C4-2B (cell line): ENCODE data around the gene ELF1.
A peak's percentile ranks its signal among the peaks of the same experiment; 100 is the strongest.

Experiments
- H3K27ac ChIP-seq: fragments of 450-650 bp; 2 replicates; pipeline ENCODE4 v1.5.1; 2017
- CTCF ChIP-seq: fragments of 450-650 bp; conservative IDR thresholded peaks from 2 replicates; pipeline ENCODE4 v1.5.1; 2017; ENCODE audit warnings: mild to moderate bottlenecking
- ZFX ChIP-seq: fragments of 450-650 bp; IDR thresholded peaks from 2 replicates; pipeline ENCODE4 v1.6.1; 2017

ELF1 gene

DNA sequence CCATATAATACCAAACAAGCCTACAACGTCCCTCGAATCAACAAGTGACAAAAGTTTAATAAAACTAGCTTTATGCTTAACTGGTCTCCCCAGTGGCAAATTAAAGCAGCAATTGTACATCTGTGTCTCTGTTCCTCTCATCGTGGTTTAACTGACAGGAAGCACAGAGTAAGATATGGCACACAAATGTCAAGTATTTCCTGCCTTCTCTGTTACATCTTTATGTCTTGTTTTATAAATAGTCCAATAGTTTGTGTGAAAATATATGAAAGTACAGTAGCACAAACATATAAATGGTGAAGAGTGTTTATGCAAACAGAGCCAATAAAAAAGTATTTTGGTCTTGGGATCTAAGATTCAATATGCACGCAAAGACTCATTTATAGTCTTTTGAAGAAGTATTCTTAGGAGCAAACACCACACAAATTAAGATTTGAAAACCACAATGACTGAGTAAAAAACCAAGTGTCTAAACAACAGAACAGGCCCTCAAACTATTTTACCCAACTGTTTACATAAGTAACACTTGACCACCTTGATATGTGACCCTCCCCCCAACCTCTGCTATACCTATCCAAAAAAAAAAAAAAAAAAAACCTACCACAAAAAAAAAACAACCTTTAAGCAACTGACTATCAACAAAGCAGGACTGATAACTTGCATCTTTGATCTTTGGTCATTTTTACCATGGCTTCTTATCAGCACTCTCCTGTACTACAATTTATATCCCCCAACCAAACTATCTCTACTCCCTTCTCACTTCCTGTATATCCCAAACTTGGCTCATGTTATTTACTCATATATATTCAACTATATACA, 14.0 kb downstream of the ELF1 start:
- no peak overlapping the region for H3K27ac ChIP-seq
- no peak for TF ChIP-seq ZFX
- TF ChIP-seq CTCF, result no peak

DNA sequence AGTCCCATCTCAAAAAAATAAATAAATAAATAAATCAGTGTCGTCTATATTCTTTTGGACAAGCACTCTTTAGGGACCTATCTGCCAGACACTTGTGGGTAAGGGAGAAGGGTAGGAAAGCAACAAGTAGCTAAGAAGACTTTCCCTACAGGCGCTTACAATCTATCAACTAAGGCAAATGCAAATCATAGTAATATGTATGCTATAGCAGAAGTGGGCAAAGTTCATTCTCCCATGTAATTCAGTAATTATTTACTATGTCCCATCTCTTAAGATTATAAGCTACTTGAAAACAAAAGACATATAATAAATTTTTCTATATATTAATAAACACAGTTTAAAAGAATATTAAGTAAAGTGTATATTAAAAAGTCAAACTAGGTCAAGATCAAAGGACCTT, 16.5 kb downstream of the ELF1 start:
- TF ChIP-seq ZFX (no peak), CTCF (no peak)
- H3K27ac ChIP-seq, result no peak overlapping the region

DNA sequence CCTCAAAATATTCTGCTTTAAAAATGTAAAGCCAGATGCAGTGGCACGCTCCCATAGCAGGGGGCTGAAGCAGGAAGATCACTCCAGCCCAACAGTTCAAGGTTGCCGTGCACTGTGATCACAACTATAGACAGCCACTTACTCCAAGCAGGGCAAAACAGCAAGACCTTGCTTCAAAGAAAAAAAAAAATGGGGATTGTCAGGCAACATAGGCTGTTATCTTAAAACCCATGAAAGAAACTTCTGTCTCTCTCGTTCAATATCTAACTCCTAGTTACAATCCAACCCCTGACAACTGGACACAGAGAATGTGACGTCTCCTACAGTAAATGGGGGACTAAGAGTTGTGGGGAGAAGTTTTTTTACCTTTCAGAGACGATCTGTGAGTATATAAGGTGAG, 17.4 kb downstream of the ELF1 start:
- H3K27ac ChIP-seq, result no peak overlapping the region
- TF ChIP-seq CTCF (no peak), ZFX (no peak)

- TF ChIP-seq CTCF (no peak), ZFX (no peak)
- H3K27ac ChIP-seq, result no peak overlapping the region
Measured at GRCh38 chr13:40999416-40999815, 19.7 kb downstream of the ELF1 start.

- H3K27ac ChIP-seq, result no peak overlapping the region
- TF ChIP-seq CTCF (no peak), ZFX (no peak)
Measured at GRCh38 chr13:40996426-40997092, 22.6 kb downstream of the ELF1 start.

DNA sequence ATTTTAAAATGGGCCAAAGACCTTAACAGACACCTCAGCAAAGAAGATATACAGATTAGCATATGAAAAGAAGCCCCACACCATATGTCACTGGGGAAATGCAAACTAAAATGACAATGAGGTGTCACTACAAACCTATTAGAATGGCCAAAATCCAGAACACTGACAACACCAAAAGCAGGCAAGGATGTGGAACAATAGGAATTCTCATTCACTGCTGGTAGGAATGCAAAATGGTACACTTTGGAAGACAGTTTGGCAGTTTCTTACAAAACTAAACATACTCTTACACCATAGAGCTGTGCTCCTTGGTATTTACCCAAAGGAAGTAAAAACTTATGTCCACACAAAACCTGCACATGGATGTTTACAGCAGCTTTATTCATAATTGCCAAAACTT, 23.1 kb downstream of the ELF1 start:
- no peak overlapping the region for H3K27ac ChIP-seq
- TF ChIP-seq CTCF, result no peak
- no peak for TF ChIP-seq ZFX

- H3K27ac ChIP-seq, result peak overlapping the region; percentile 79
- no peak for TF ChIP-seq ZFX
- no peak for TF ChIP-seq CTCF
Measured at GRCh38 chr13:40994581-40995230, 24.4 kb downstream of the ELF1 start.
